ENCODE measurements around the gene TMEM145. TPM values are rescaled to one million over a fixed set of nuclear protein-coding genes. Genes with fewer than 3 reads are reported as not detected.

TMEM145 gene
- total RNA-seq, 1 donor from 2014 or later = 24.7 TPM

DNA sequence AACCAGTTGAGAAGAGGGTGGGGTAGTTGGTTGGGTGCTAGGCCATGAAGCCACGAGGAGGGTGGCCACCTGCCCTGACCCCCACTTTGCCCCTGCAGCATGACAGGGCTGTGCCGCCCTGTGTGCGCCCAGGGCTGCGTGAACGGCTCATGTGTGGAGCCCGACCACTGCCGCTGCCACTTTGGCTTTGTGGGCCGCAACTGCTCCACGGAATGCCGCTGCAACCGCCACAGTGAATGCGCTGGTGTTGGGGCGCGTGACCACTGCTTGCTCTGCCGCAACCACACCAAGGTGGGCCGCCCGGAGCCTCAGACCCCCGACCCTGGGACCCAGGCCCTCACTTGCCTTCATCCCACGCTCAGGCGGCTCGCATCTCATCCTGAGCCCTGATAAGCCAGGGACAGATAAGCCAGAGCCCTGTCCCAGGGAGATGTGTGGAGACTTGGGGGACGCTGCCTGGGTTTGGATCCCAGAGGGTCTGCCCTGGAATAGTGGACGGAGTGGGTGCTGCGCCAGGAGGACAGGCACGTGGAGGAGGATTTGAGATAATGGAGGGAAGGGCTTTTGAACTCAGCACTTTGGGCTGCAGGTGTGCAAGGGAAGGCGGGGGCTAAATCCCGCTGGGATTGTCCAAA lies 56.4 kb downstream of the TMEM145 start:
- peaks cover 7% of the 10 kb centered on the region for H3K9me3 Mint-ChIP-seq (ENCODE audit: unreplicated experiment)

DNA sequence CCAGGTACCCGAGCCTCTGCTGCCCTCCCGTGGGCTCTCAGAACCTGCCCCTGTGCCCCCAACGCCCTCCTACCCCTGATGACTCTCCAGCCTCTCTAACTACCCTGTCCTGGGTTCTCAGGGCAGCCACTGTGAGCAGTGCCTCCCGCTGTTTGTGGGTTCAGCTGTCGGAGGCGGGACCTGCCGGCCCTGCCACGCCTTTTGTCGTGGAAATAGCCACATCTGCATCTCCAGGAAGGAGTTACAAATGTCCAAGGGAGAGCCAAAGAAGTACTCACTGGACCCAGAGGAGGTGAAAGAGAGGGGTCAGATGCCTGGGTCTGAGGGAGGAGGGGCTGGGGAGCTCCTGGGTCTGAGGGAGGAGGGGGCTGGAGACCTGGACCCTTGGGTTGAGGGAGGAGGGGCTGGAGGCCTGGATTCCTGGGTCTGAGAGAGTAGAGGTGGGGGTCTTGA lies 57.0 kb downstream of the TMEM145 start:
- Mint-ChIP-seq H3K4me1 (ENCODE audit: low read depth, unreplicated experiment) (peaks cover 15% of the 10 kb centered on the region), H3K27me3 (ENCODE audit: unreplicated experiment) (peaks cover 9% of the 10 kb centered on the region), H3K36me3 (ENCODE audit: unreplicated experiment) (peaks cover 13% of the 10 kb centered on the region), H3K4me3 (ENCODE audit: unreplicated experiment) (no peak overlapping the region), H3K9me3 (ENCODE audit: unreplicated experiment) (peaks cover 7% of the 10 kb centered on the region), H3K27ac (ENCODE audit: unreplicated experiment) (no peak overlapping the region)
- no peak for DNase-seq
- TF ChIP-seq, protein P1, sequence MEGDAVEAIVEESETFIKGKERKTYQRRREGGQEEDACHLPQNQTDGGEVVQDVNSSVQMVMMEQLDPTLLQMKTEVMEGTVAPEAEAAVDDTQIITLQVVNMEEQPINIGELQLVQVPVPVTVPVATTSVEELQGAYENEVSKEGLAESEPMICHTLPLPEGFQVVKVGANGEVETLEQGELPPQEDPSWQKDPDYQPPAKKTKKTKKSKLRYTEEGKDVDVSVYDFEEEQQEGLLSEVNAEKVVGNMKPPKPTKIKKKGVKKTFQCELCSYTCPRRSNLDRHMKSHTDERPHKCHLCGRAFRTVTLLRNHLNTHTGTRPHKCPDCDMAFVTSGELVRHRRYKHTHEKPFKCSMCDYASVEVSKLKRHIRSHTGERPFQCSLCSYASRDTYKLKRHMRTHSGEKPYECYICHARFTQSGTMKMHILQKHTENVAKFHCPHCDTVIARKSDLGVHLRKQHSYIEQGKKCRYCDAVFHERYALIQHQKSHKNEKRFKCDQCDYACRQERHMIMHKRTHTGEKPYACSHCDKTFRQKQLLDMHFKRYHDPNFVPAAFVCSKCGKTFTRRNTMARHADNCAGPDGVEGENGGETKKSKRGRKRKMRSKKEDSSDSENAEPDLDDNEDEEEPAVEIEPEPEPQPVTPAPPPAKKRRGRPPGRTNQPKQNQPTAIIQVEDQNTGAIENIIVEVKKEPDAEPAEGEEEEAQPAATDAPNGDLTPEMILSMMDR (IDR thresholded peaks at IDR 0.05; ENCODE audit: partially characterized antibody, unreplicated experiment) = no peak

More for the DNA sequence above, 56.4 kb downstream of the TMEM145 start:
- peaks cover 9% of the 10 kb centered on the region for H3K27me3 Mint-ChIP-seq (ENCODE audit: unreplicated experiment)
- no peak for DNase-seq
- TF ChIP-seq, protein P1 (IDR thresholded peaks at IDR 0.05; ENCODE audit: partially characterized antibody, unreplicated experiment) = no peak
- peaks cover 7% of the 10 kb centered on the region for H3K36me3 Mint-ChIP-seq (ENCODE audit: unreplicated experiment)
- H3K27ac Mint-ChIP-seq (ENCODE audit: unreplicated experiment) = no peak overlapping the region
- H3K4me3 Mint-ChIP-seq (ENCODE audit: unreplicated experiment) = no peak overlapping the region
- H3K4me1 Mint-ChIP-seq (ENCODE audit: low read depth, unreplicated experiment) = peaks cover 17% of the 10 kb centered on the region

DNA sequence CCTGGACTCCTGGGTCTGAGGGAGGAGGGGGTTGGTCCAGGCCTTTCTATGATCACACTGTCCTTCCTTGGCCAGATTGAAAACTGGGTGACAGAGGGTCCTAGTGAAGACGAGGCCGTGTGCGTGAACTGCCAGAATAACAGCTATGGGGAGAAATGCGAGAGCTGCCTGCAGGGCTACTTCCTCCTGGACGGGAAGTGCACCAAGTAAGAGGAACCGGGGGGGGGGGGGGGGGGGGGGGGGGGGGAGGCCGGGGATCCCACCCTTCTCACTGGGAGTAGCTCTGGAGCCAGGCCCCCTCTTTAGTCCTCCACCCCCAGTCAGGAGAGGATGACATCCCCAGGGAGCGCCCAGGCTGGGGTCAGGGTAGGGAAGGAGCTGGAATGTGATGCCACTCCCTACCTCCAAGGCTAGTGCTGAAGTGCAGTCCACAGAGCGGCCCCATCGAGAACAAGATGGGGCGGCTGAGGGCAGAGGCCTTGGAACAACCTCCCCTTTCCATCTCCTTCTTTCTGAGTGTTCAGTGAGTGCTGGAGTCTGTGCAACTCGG lies 57.6 kb downstream of the TMEM145 start:
- Mint-ChIP-seq H3K27ac (ENCODE audit: unreplicated experiment) (no peak overlapping the region), H3K4me1 (ENCODE audit: low read depth, unreplicated experiment) (peaks cover 14% of the 10 kb centered on the region), H3K9me3 (ENCODE audit: unreplicated experiment) (peaks cover 7% of the 10 kb centered on the region), H3K27me3 (ENCODE audit: unreplicated experiment) (peaks cover 9% of the 10 kb centered on the region), H3K36me3 (ENCODE audit: unreplicated experiment) (peaks cover 13% of the 10 kb centered on the region), H3K4me3 (ENCODE audit: unreplicated experiment) (no peak overlapping the region)
- TF ChIP-seq, protein P1 (IDR thresholded peaks at IDR 0.05; ENCODE audit: partially characterized antibody, unreplicated experiment) = no peak
- no peak for DNase-seq

Small RNAs within 50 kb of the gene (microRNA-seq; reads per million reads assigned to microRNA genes)
- not detected for gene MIR8077 (ENCODE audit: unreplicated experiment)

Other genes starting within 250 kb of the TMEM145 start
- gene GRIK5, start 243.1 kb upstream of the TMEM145 start, total RNA-seq (ENCODE audit: unreplicated experiment) = 79.1 TPM
- gene ZNF574, start 237.1 kb upstream of the TMEM145 start, total RNA-seq (ENCODE audit: unreplicated experiment) = 24.1 TPM
- gene POU2F2, start 180.9 kb upstream of the TMEM145 start, total RNA-seq (ENCODE audit: unreplicated experiment) = 53.4 TPM
- gene DEDD2, start 95.6 kb upstream of the TMEM145 start, total RNA-seq (ENCODE audit: unreplicated experiment) = 30.7 TPM
- gene ZNF526, start 93.0 kb upstream of the TMEM145 start, total RNA-seq (ENCODE audit: unreplicated experiment) = 12.0 TPM
- 83.2 TPM for gene GSK3A, start 70.7 kb upstream of the TMEM145 start, total RNA-seq (ENCODE audit: unreplicated experiment)
- 28.0 TPM for gene ERF, start 58.2 kb upstream of the TMEM145 start, total RNA-seq (ENCODE audit: unreplicated experiment)
- gene CIC, start 44.1 kb upstream of the TMEM145 start, total RNA-seq (ENCODE audit: unreplicated experiment) = 150 TPM
- 1.6 TPM for gene PRR19, start 11.2 kb upstream of the TMEM145 start, total RNA-seq (ENCODE audit: unreplicated experiment)
- gene PAFAH1B3, start 10.7 kb upstream of the TMEM145 start, total RNA-seq (ENCODE audit: unreplicated experiment) = 199 TPM
- 72.8 TPM for gene MEGF8, start 12.3 kb downstream of the TMEM145 start, total RNA-seq (ENCODE audit: unreplicated experiment)
- gene CNFN, start 77.0 kb downstream of the TMEM145 start, total RNA-seq (ENCODE audit: unreplicated experiment) = 2.8 TPM
- gene LIPE, start 114.1 kb downstream of the TMEM145 start, total RNA-seq (ENCODE audit: unreplicated experiment) = 39.0 TPM
- not detected for gene CXCL17, start 129.6 kb downstream of the TMEM145 start, total RNA-seq (ENCODE audit: unreplicated experiment)
- 0.44 TPM for gene CEACAM1, start 215.2 kb downstream of the TMEM145 start, total RNA-seq (ENCODE audit: unreplicated experiment)